ENCODE results near the gene B4GALT4. TPM values are rescaled to one million over a fixed set of nuclear protein-coding genes. Genes with fewer than 3 reads are reported as not detected.
A peak's percentile ranks its signal among the peaks of the same experiment; 100 is the strongest.

Gene B4GALT4
- total and polyA plus RNA-seq, 2 of the 8 experiments (the other 6 are each of a cell fraction or from before 2014, with no cell fraction given), result 14.6 to 44.7 TPM

- Histone ChIP-seq H3K56ac (replicated peaks; ENCODE audit: insufficient read length, low read depth, low read length) (no peak overlapping the region), H3K4me2 (ENCODE audit: insufficient read depth in 1 of 2, low read depth in 2 of 2, low read length in 2 of 2) (no peak overlapping the region), H3K9me3 (ENCODE audit: insufficient read depth in 2 of 2, low read depth in 1 of 2, low read length in 1 of 2) (peaks cover 8 to 13% of the 10 kb centered on the region in 2 experiments; a peak in 1 of 4 replicates), H3K4me3 (ENCODE audit: extremely low read depth in 1 of 4, insufficient read depth in 2 of 4, low read depth in 3 of 4, low read length in 4 of 4) (no peak overlapping the region), H2BK15ac (ENCODE audit: low read length) (peak overlapping the region; percentile 61; the same call in 1 of the 2 replicates), H2AFZ (ENCODE audit: low read length) (no peak overlapping the region), H3K4me1 (replicated peaks in 1 of 4; ENCODE audit: control insufficient read depth in 3 of 4, insufficient read depth in 4 of 4, low read length in 3 of 4) (no peaks in the 10 kb centered on the region), H4K91ac (replicated peaks; ENCODE audit: insufficient read length, low read length) (no peak overlapping the region), H3K27me3 (replicated peaks in 1 of 4; ENCODE audit: control insufficient read depth in 3 of 4, extremely low read depth in 1 of 4, insufficient read depth in 3 of 4, low read length in 3 of 4) (no peaks in the 10 kb centered on the region; a peak in 1 of 7 replicates), H3K18ac (ENCODE audit: extremely low read depth, low read length) (no peak overlapping the region), H3K36me3 (ENCODE audit: control insufficient read depth in 2 of 4, insufficient read depth in 4 of 4, low read length in 3 of 4) (no peaks in the 10 kb centered on the region), H3K14ac (ENCODE audit: insufficient read length) (no peak overlapping the region), H2BK12ac (ENCODE audit: low read depth, low read length) (no peak overlapping the region), H4K5ac (ENCODE audit: insufficient read length, low read depth, low read length) (no peak overlapping the region), H3K79me2 (ENCODE audit: control insufficient read depth in 1 of 2, insufficient read depth in 2 of 2, low read length in 2 of 2) (no peaks in the 10 kb centered on the region), H3K9ac (replicated peaks in 1 of 4; ENCODE audit: extremely low read depth in 1 of 4, low read depth in 3 of 4, low read length in 3 of 4) (no peak overlapping the region), H2BK5ac (ENCODE audit: low read depth, low read length) (0 out of 2 replicates have a peak overlapping the region, but pooled peaks have one; percentile 35), H2BK120ac (replicated peaks; ENCODE audit: low read depth, low read length) (no peak overlapping the region), H3K4ac (replicated peaks; ENCODE audit: insufficient read length, low read depth, low read length) (no peak overlapping the region), H2BK20ac (ENCODE audit: low read length) (0 out of 2 replicates have a peak overlapping the region, but pooled peaks have one; percentile 80), H2AK5ac (ENCODE audit: low read depth, low read length) (no peak overlapping the region), H3K23ac (ENCODE audit: insufficient read length) (no peak overlapping the region), H4K8ac (ENCODE audit: extremely low read depth, insufficient read depth, low read length) (no peak overlapping the region), H3K27ac (ENCODE audit: low read depth, low read length) (no peak overlapping the region), H3K79me1 (ENCODE audit: low read depth, low read length) (no peaks in the 10 kb centered on the region), H3K23me2 (ENCODE audit: low read depth, low read length) (no peaks in the 10 kb centered on the region), H4K20me1 (replicated peaks in 1 of 2; ENCODE audit: control insufficient read depth in 1 of 2, insufficient read depth in 2 of 2, low read length in 2 of 2) (no peaks in the 10 kb centered on the region)
- ChIA-PET POLR2A (ENCODE audit: partially characterized antibody) (no interaction called here), CTCF (ENCODE audit: partially characterized antibody) (interaction anchor here (0.7 to 1.1 kb wide), 6 partner anchors 28 to 182 kb away, joined by 3 to 4 read pairs (median 3); no protein-coding TSS in a partner anchor)
- FAIRE-seq (no peak), DNase-seq (ENCODE audit: low read depth in 1 of 2, low spot score in 2 of 2) (no peak)
- 96% methylated on average over 2 of the region's 2 CpGs; no CpG with 5 or more reads in 1 of the 2 experiments for WGBS, 2 experiments (ENCODE audit: extremely low coverage in 1 of 2, insufficient coverage in 1 of 2, insufficient read length in 1 of 2, insufficient replicate concordance in 2 of 2, low coverage in 1 of 2, low lambda C conversion rate in 2 of 2, missing lambda C conversion rate in 1 of 2)
- no peak for TF ChIP-seq SP2 (IDR thresholded peaks at IDR 0.05; ENCODE audit: low read length)
- TF ChIP-seq KDM1A (IDR thresholded peaks at IDR 0.05; ENCODE audit: borderline replicate concordance, low read length), result no peak
- no peak for TF ChIP-seq HDAC6 (IDR thresholded peaks at IDR 0.05; ENCODE audit: low read depth, low read length)
- no peak for TF ChIP-seq YY1 (IDR thresholded peaks at IDR 0.05; ENCODE audit: low read depth, low read length)
- TF ChIP-seq POLR2A (IDR thresholded peaks at IDR 0.05; ENCODE audit: control extremely low read depth in 1 of 2, low read depth in 2 of 2, low read length in 2 of 2), result no peak
- TF ChIP-seq EGR1 (IDR thresholded peaks at IDR 0.05; ENCODE audit: borderline replicate concordance, low read depth, low read length), result no peak
- no peak for TF ChIP-seq POU5F1 (IDR thresholded peaks at IDR 0.05; ENCODE audit: low read depth, low read length)
- TF ChIP-seq FOSL1 (IDR thresholded peaks at IDR 0.05; ENCODE audit: insufficient read depth, low read depth, low read length), result no peak
- no peak for TF ChIP-seq TAF7 (optimal IDR thresholded peaks at IDR 0.05; ENCODE audit: borderline replicate concordance, low read depth, low read length)
- TF ChIP-seq NANOG (IDR thresholded peaks at IDR 0.05; ENCODE audit: insufficient read depth, low read depth, low read length, poor library complexity, severe bottlenecking), result no peak
- TF ChIP-seq TAF1 (IDR thresholded peaks at IDR 0.05; ENCODE audit: low read depth, low read length), result no peak
- TF ChIP-seq CBX5 (IDR thresholded peaks at IDR 0.05; ENCODE audit: low read depth, low read length), result no peak
- no peak for TF ChIP-seq POLR2AphosphoS5 (IDR thresholded peaks at IDR 0.05; ENCODE audit: low read depth, low read length)
- TF ChIP-seq ZNF274 (IDR thresholded peaks at IDR 0.05; ENCODE audit: borderline replicate concordance, extremely low read depth, low read length), result no peak
- no peak for TF ChIP-seq CEBPB (IDR thresholded peaks at IDR 0.05; ENCODE audit: low read depth, low read length)
- TF ChIP-seq SUZ12 (IDR thresholded peaks at IDR 0.05; ENCODE audit: low read length), result no peak
Measured at GRCh38 chr3:119245778-119246177, 5.1 kb upstream of the B4GALT4 start.
